Measurements from ENCODE around the gene CDK5.

Gene CDK5

GRCh38 chr7:151086802-151087244 lies 29.1 kb upstream of the CDK5 start:
- DNase-seq (ENCODE audit: low spot score) = no peak

DNA sequence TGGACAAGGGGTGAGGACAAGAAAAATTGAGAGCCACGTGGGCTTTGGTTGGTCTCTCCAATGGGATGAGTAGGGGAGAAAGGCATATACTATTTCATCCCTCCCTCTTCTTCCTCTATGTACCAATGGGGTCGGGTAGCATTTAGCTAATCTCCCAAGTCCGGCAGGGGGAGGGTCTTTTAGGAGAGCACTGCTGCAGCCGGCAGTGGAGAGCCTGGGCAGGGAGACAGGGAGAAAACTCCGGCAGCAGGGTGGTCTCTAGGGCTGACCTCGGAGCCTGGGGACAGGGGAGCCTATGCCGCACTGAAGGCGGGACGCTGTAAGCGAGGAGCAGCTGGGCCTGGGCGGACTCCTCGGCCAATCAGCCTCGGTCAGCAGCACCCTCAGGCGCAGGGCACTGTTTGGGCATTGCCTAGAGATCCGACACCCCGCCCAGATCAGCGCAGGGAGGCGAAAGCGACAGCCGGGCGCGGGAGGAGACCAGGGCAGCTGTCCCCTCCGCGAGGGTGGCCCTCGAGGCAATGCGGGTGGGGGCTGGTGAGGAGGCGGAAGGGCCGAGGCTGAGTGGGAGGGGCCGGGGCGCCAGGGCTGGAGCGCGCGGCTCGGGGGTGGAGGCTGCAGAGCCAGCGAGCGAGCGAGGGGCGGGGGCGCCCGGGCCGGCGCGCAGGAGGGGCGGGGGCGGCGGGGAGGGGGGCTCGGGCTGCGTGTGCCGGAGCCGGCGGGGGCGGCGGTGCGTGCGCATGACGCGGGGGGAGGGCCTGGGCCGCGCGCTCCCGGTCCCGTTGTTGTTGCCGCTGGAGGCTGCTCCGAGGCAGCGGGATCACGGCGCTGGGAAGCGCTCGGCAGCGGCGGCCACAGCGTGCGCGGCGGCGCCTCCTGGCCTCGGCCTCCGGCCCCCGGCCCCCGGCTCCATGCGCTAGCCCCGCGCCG lies 28.3 kb upstream of the CDK5 start, which contains the start of gene AGAP3:
AGAP3 (plus strand) TSS at position 785 of the 930 bp plus-strand sequence. CDS start 267 bp downstream, outside the sequence.
- peak; percentile 92 for DNase-seq (ENCODE audit: low spot score)

DNA sequence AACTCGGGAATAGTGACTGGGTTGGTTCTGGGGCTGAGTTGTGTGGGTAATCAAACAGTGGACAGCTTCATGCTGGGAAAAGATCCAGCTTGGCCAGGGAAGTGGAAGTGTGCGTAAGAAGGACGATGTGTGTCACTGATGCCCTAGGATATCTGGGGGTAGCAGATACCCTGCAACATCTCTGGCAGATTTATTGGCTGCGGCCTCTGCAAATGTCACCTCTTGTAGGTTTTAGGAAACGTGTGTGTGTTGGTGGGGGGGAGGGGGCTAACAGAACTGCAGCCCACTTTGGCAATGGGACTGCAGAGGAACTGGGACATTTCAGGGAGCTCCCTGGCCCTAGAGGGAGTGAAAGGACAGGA lies 27.6 kb upstream of the CDK5 start:
- DNase-seq (ENCODE audit: low spot score) = no peak

DNA sequence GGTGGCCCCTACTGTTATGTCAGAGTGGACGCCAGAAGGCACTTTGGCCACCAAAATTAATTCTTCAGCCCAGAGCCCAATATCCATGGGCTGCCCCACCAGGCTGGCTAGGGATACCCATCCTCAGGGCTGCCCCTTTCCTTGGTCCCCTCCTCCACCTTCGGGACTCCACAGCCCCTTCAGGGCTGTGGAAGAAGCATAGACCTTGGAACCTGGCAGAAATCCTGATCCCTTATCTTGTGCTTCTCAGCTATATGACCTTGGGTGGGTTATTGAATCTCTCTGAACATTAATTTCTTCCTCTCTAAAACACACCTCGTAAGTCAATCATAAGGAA lies 26.1 kb upstream of the CDK5 start:
- no peak for DNase-seq (ENCODE audit: low spot score)

- peak; percentile 54 for DNase-seq (ENCODE audit: low spot score)
Measured at GRCh38 chr7:151083071-151083823, 25.6 kb upstream of the CDK5 start, which contains the start of gene TMUB1. Gene TMUB1, minus strand, starts transcription at chr7:151083493. Its CDS starts 930 bp downstream, at chr7:151082563.

DNA sequence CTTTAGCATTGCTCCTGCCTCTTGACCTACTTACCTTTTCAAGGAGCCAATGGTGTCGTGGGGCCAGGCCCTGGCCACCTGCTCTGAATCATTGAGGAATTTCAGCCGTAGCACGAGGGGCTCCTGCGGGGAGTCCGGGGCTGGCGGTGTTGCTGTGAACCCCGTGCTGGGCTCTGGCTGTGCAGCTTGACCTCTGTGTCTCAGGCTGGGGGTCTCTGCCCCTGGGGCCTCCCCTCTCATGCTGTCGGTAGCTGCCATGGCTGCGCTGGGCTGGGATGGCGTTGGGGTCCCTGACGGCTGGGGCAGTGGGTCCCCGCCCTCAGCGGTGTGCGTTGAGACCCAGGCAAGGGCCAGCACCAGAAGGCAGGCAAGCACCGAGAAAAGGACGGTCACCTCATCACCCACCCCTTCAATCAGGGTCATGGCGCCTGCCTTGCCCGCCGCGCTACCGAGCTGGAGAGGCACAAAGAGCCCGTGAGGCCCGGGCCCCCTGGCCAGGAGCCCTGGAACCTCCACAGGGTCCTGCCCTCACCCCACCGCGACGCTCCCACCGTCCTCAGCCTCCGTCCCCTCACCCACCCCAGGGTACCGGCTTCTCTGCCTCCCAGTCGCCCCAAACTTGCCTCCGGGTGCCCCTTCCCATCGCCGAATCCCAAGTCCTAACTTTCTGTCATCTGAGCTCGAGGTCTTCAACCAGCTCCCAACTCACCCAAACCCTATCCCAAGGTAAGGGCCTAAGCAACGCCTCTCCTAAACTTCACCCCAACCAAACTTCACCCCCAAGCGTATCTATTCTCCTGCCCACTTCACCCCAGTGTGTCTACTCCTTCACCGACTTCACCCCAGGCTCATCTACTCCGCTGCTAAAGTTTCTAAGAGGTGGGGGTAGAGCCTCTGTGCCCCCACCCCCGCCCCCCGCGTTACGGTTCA lies 24.7 kb upstream of the CDK5 start:
- DNase-seq (ENCODE audit: low spot score) = no peak

- no peak for DNase-seq (ENCODE audit: low spot score)
Measured at GRCh38 chr7:151081170-151082101, 23.7 kb upstream of the CDK5 start.

- DNase-seq (ENCODE audit: low spot score) = peak; percentile 95
Measured at GRCh38 chr7:151080522-151081169, 22.9 kb upstream of the CDK5 start, which contains the start of gene FASTK. Gene FASTK, minus strand, starts transcription at chr7:151080809. Its CDS starts 43 bp downstream, at chr7:151080766.

DNA sequence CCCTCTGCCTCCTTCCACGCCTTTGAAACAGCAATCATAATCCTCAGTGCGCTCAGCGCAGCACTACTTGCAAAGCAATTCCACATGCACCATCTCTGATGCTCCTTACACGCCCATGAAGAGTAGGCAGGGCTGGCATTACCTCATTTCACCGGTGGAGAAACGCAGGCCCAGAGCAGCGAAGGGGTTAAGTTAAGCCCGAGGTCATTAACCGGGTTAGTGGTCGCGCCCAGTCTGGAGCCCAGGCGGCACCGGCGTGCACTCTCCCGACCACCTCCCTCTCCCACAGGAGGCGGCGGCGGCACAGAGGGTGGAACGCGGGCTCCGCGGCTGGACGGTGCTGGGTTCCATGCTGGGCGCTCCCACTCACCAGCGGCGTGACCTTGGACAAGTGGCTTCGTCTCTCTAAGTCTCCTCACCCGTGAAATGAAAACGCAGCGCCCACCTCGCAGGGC lies 22.4 kb upstream of the CDK5 start:
- DNase-seq (ENCODE audit: low spot score) = peak; percentile 15

- no peak for DNase-seq (ENCODE audit: low spot score)
Measured at GRCh38 chr7:151079199-151079910, 21.7 kb upstream of the CDK5 start.

GRCh38 chr7:151078233-151079040 lies 20.7 kb upstream of the CDK5 start:
- peak; percentile 30 for DNase-seq (ENCODE audit: low spot score)

DNA sequence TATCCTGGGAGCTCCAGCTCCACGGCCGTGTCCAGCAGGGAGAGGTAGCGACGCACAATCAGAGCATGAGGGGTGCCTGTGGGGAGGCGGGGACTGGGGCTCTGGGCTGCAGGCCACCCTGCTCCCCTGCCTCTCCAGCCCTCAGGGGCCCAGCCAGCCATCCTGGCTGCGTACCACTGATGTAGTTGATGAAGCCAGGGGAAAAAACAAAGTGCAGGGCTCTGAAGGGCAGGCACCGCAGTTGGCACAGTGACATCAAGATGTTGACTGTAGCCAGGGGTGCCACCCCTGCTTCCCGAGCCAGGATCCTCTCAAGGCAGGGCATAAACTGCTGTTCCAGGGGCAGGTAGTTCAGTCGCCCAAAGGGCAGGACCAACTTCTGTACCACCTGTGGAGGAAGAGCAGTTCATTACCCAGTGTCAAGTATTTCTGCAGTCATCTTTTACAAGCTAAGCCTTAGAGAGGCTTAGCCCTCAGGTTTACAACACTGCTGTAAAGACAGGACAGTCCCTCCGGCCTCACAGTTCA lies 20.1 kb upstream of the CDK5 start:
- no peak for DNase-seq (ENCODE audit: low spot score)

DNA sequence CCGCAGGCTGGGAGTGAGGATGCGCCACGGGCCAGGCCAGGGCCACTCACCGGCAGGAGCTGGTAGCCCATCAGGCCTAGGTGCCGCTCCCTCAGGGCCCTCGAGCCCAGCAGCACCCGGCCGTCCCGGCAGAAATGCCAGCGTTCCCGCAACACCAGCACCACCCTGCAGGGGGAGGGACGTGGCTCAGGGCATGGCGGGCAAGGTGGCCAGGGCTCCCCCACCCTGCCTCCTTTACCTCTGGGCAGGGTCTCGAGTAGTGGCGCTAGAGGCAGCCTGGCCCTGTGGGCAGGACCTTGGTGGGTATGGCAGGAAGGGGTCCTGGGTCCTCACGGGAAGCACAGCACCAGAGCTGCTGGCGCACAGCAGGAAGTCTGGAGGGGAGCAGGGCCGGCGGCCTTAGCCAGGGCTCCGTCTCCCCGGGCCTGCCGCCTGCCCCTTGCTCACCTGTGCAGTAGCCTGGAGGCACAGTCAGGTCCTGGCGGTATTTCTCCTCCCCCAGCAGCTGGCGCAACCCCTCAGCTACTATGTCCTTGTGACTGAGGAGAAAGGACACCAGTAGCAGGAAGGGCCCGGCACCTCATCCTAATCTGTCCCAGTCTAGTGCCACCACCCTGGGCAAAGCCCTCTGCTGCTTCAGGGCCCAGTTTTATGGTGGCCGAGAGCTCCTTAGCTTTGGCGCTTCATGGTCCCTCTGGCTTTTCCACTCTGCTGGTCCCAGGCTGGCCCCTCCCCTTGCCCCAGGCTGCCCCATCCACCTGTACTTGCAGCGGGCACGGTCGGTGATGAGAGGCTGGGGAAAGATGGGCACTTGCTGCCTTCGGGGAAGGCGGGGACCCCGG lies 19.4 kb upstream of the CDK5 start:
- DNase-seq (ENCODE audit: low spot score) = peak; percentile 46

DNA sequence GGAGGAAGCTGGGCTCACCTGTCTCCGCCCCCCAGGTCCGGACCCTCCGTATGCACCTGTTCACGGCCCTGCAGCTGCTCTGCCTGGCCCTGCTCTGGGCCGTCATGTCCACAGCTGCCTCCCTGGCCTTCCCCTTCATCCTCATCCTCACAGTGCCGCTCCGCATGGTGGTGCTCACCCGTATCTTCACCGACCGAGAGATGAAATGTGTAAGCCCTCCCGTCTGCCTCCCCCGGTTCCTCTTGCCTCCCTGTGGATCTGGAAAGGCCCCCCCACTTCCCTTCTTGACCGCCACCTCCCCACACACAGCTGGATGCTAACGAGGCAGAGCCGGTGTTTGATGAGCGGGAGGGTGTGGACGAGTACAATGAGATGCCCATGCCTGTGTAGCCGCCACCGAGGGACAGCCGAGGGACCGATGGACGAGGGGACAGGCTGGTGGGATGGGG lies 18.3 kb upstream of the CDK5 start:
- DNase-seq (ENCODE audit: low spot score) = no peak

DNA sequence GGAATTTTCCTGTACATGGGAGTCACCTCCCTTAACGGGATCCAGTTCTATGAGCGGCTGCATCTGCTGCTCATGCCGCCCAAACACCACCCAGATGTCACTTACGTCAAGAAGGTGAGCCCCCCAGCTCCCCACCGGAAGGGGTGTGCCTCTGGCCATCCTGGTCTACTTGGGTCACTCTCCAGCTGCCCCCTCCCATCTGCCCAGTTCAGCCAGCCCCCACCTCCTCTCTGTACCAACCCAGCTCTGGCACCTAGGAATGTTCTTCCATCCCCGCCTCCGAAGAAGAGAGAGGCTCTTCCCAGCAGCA lies 17.9 kb upstream of the CDK5 start:
- no peak for DNase-seq (ENCODE audit: low spot score)

DNA sequence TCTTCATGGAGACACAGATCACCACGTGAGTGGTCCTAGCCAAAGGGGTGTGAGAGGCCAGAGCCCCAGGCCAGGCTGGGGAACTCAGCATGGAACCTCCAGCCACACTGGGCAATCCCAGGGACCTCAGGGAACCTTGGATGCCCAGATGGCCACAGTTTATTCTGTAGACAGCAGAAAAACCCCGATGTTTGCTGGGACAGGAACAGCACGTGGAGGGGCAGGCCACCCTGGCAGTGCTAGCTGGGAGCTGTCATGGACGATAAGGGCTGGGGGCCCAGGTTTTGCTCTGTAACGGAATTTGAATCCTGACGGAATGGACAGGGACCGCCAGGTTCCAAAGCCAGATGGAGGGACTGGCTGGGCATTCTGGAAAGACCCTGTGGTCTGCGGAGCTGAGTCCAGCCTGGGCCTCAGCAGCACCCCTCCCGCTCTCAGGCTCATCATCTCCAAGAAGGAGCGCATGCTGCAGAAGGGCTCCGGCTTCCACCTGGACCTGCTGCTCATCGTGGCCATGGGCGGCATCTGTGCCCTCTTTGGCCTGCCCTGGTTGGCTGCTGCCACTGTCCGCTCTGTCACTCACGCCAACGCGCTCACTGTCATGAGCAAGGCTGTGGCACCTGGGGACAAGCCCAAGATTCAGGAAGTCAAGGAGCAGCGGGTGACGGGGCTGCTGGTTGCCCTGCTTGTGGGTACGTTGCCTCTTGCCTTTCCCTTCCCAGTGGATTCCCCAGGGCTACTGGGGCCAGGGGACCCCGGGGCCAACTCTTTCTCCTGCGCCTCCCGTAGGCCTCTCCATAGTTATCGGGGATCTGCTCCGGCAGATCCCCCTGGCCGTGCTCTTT lies 17.3 kb upstream of the CDK5 start:
- no peak for DNase-seq (ENCODE audit: low spot score)

Measured in AG08395 (cell line).